Activated CD4-positive, alpha-beta memory T cell treated with anti-CD3 and anti-CD28 coated beads, Interleukin-2, amount 10 ng/mL, durations not matched to agents 7 days and 5 days (primary cell): ENCODE data around the gene OR2A7. TPM values are rescaled to one million over a fixed set of nuclear protein-coding genes. Genes with fewer than 3 reads are reported as not detected.
"Not testable (repeated sequence)": the region's sequence is repeated elsewhere in the genome, so short reads cannot be mapped to it uniquely, and the experiment has no call there.

ENCODE experiments used
- CTCF ChIA-PET: fragments of 350-600 bp; sonication (Branson Sonifier 250); formaldehyde crosslinking; loops from one replicate; lab custom pipeline; 2021; ENCODE audit warnings: antibody characterized with exemption, inconsistent platforms; lab: Charles Lee
- POLR2A ChIA-PET: fragments of 350-600 bp; sonication (Branson Sonifier 250); formaldehyde crosslinking; loops from one replicate; lab custom pipeline; 2021; ENCODE audit warnings: antibody characterized with exemption; lab: Charles Lee
- DNase-seq: peaks from one replicate; pipeline ENCODE4 v3.0.0-alpha.2; 2020
- H3K27ac Mint-ChIP-seq: one replicate; pipeline ENCODE4 v1.8.0; 2021; ENCODE audit warnings: mild to moderate bottlenecking, mixed read lengths
- H3K27me3 Mint-ChIP-seq: one replicate; pipeline ENCODE4 v1.8.0; 2021; ENCODE audit warnings: mixed read lengths
- H3K36me3 Mint-ChIP-seq: one replicate; pipeline ENCODE4 v1.8.0; 2021; ENCODE audit warnings: low read depth, mixed read lengths
- H3K4me1 Mint-ChIP-seq: one replicate; pipeline ENCODE4 v1.8.0; 2021; ENCODE audit warnings: mixed read lengths
- H3K4me3 Mint-ChIP-seq: one replicate; pipeline ENCODE4 v1.8.0; 2021; ENCODE audit warnings: mild to moderate bottlenecking, mixed read lengths
- H3K9me3 Mint-ChIP-seq: one replicate; pipeline ENCODE4 v1.8.0; 2021; ENCODE audit warnings: mixed read lengths
- total RNA-seq, 2 experiments: library from RNA; stranded (reverse); gene quantifications; one replicate each; pipeline ENCODE4 v1.2.3, GENCODE V29; 2021

The OR2A7 gene, protein sequence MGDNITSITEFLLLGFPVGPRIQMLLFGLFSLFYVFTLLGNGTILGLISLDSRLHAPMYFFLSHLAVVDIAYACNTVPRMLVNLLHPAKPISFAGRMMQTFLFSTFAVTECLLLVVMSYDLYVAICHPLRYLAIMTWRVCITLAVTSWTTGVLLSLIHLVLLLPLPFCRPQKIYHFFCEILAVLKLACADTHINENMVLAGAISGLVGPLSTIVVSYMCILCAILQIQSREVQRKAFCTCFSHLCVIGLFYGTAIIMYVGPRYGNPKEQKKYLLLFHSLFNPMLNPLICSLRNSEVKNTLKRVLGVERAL
- 1 to 10 TPM; 3.0 to 3.2 TPM for total RNA-seq

DNA sequence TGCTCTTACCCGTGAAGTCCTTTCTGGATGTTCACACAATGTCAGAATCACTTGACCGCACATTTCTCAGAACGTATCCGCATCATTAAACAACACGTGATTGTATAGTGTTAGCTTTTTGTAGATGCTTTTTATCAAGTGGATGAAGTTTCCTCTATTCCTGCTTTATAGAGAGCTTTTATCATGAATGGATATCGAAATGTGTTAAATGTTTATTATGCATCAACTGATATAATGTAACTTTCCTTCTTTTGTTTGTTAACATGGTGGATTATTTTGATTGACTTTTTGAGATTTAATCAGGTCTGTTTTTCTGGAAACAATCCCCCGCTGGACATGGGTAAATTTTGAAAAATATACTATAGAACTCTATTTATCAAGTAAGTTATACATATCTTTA is at the start of gene OR2A7:
OR2A7 (minus strand) TSS at position 101 of the 400 bp plus-strand sequence. CDS start 5,164 bp downstream, outside the sequence.
- H3K4me3 Mint-ChIP-seq, DNase-seq, CTCF ChIA-PET, POLR2A ChIA-PET, H3K9me3 Mint-ChIP-seq, H3K27ac Mint-ChIP-seq, H3K36me3 Mint-ChIP-seq, H3K4me1 Mint-ChIP-seq, H3K27me3 Mint-ChIP-seq: not testable (repeated sequence)

DNA sequence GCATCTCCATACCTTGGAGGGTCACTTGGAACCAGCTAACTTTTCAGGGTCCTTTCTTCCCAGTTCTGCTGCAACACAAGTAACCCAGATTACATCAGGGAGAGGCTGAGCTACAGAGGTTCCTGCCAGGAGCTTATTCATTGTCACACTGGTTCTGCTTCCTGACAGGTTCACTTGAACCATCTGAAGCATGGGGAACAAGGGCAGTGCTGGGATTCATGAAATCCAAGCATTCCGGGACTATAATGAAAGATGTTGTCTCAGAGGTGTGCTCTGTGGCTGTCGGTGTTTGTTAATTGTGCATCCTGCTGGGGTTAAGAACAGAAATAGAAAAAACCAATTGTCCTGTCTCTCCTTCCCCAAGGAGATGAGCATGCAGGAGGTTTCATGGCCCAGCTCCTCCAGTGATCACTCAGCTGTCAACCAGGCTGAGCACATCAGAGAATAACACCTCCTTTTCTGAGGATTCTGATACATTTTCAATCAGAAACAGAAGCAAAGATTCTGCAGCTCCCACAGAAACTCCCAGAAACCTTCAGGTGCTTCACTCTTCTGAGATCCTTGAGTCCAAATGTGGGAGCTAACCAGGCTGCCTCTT is 47.4 kb upstream of the OR2A7 start, which contains the start of gene OR2A1:
OR2A1 (plus strand) TSS at position 548 of the 598 bp plus-strand sequence. CDS start 5,706 bp downstream, outside the sequence.
- H3K27me3 Mint-ChIP-seq, POLR2A ChIA-PET: not testable (repeated sequence)

DNA sequence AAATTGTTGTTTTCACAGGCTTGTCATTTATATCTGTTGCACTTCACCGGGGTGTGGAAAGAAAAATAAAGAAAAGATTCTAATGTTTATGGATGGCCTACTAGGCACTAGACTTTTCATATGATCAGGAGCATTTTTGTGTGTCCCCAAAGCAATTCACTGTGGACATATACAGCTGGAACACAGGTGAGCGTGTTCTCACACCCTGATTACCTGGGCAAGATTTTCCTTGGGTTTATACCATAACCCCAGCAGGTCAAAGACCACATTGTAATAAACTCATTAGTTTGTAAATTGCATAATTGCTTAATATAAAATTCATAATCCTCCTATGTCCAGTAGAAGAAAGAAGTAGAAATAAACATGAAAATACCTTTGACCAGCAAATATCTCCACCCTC is 46.6 kb upstream of the OR2A7 start:
- not testable (repeated sequence) for H3K27ac Mint-ChIP-seq, H3K27me3 Mint-ChIP-seq

More for the DNA sequence above, 47.4 kb upstream of the OR2A7 start, which contains the start of gene OR2A1:
- H3K27ac Mint-ChIP-seq, DNase-seq, H3K9me3 Mint-ChIP-seq, CTCF ChIA-PET, H3K4me1 Mint-ChIP-seq, H3K36me3 Mint-ChIP-seq, H3K4me3 Mint-ChIP-seq: not testable (repeated sequence)

GRCh38 chr7:144309702-144310101 is 45.1 kb upstream of the OR2A7 start:
- H3K4me1 Mint-ChIP-seq, CTCF ChIA-PET, POLR2A ChIA-PET, H3K4me3 Mint-ChIP-seq, H3K27me3 Mint-ChIP-seq, DNase-seq, H3K36me3 Mint-ChIP-seq, H3K27ac Mint-ChIP-seq, H3K9me3 Mint-ChIP-seq: not testable (repeated sequence)

More for the DNA sequence above, 46.6 kb upstream of the OR2A7 start:
- H3K4me1 Mint-ChIP-seq, H3K9me3 Mint-ChIP-seq, DNase-seq, POLR2A ChIA-PET, H3K4me3 Mint-ChIP-seq, H3K36me3 Mint-ChIP-seq, CTCF ChIA-PET: not testable (repeated sequence)

DNA sequence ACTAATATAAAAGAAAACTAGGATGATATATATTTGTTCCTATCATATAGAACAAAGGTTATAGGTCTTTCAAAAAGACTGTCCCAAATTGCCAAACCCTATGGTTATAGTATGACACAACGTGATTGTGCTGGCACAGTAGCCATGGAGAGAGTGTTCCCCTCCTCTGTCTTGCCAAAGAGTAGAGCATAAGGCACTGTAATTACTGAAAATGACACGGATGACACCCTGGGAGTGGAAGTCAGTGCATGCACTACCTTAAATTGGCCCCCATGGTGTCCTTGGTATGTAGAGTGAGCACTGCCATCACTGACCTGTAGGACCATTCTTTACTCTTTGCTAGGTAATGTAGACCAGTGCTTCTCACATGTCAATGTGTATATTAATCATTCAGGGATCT is 40.6 kb upstream of the OR2A7 start:
- H3K4me1 Mint-ChIP-seq, POLR2A ChIA-PET, DNase-seq, H3K9me3 Mint-ChIP-seq, CTCF ChIA-PET, H3K27ac Mint-ChIP-seq, H3K4me3 Mint-ChIP-seq, H3K36me3 Mint-ChIP-seq, H3K27me3 Mint-ChIP-seq: not testable (repeated sequence)

- H3K27ac Mint-ChIP-seq, H3K27me3 Mint-ChIP-seq, H3K36me3 Mint-ChIP-seq, H3K4me3 Mint-ChIP-seq, H3K4me1 Mint-ChIP-seq, CTCF ChIA-PET, H3K9me3 Mint-ChIP-seq, DNase-seq, POLR2A ChIA-PET: not testable (repeated sequence)
Measured at GRCh38 chr7:144303607-144304006, 39.0 kb upstream of the OR2A7 start.

GRCh38 chr7:144302578-144303303 is 38.1 kb upstream of the OR2A7 start:
- DNase-seq, H3K9me3 Mint-ChIP-seq, H3K4me1 Mint-ChIP-seq, H3K27me3 Mint-ChIP-seq, H3K36me3 Mint-ChIP-seq, POLR2A ChIA-PET, H3K27ac Mint-ChIP-seq, CTCF ChIA-PET, H3K4me3 Mint-ChIP-seq: not testable (repeated sequence)

- H3K27ac Mint-ChIP-seq, H3K27me3 Mint-ChIP-seq, CTCF ChIA-PET, H3K4me3 Mint-ChIP-seq, H3K4me1 Mint-ChIP-seq, POLR2A ChIA-PET, H3K36me3 Mint-ChIP-seq, H3K9me3 Mint-ChIP-seq: not testable (repeated sequence)
- DNase-seq, result peak; percentile 26
Measured at GRCh38 chr7:144293794-144294499, 29.4 kb upstream of the OR2A7 start.

DNA sequence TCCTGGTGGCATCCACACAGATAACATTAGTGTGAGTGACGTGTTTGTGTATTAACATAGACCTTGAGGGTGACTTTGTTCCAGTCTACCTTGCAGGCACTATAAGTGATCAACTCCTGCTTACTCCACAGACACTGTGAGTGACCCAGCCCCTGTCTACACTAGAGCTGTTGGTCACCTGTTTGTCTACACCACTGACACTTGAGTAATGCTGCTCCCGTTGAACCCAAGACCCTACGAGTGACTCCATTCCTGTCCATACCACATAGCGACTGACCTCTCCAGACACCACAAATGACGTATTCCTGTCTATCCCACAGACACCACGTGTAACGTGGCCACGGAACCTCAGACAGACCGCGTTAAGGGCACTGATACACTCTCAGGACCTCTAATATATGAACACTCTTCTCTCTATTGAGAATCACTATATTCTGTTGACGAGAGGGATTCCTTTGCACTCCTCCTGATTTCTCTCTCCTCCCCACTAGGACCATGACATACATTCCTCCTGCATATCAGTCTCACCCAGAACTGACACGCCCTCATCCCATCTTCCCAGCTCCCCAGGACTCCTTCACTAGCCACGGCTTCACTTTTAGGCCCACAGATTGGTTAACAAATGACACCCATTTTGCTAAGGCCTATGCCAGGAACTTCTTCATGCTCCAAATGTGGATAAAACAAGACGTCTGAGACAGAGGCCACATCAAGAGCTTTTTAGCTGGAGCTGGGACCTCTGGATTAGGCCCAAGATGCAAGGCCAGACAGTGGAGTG is 28.0 kb upstream of the OR2A7 start:
- POLR2A ChIA-PET, H3K9me3 Mint-ChIP-seq, H3K4me3 Mint-ChIP-seq: not testable (repeated sequence)

DNA sequence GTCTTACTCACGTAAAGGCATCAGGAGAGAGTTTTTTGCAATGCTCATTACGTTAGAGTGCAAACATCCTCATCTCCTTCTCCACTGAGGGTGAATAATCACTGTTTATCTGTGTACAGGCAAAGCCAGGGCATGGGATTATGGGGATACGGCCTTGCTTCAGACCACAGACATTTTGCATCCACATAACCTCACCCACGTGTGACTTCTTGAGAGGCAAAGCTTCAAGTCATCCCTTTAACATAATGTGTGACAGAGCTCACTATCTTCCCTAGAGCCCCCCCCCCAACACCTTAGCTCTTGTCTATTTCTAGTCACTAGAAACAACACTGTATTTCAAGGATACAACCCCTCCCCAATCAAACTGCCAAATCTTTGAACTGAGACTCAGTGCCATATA is 27.0 kb upstream of the OR2A7 start:
- POLR2A ChIA-PET, H3K4me3 Mint-ChIP-seq, H3K36me3 Mint-ChIP-seq, DNase-seq, H3K27ac Mint-ChIP-seq, CTCF ChIA-PET, H3K27me3 Mint-ChIP-seq, H3K9me3 Mint-ChIP-seq, H3K4me1 Mint-ChIP-seq: not testable (repeated sequence)

More for the DNA sequence above, 28.0 kb upstream of the OR2A7 start:
- H3K27me3 Mint-ChIP-seq, H3K4me1 Mint-ChIP-seq, CTCF ChIA-PET, H3K27ac Mint-ChIP-seq, DNase-seq, H3K36me3 Mint-ChIP-seq: not testable (repeated sequence)

- H3K4me1 Mint-ChIP-seq, H3K36me3 Mint-ChIP-seq, H3K9me3 Mint-ChIP-seq, DNase-seq, POLR2A ChIA-PET, H3K27me3 Mint-ChIP-seq, CTCF ChIA-PET, H3K27ac Mint-ChIP-seq, H3K4me3 Mint-ChIP-seq: not testable (repeated sequence)
Measured at GRCh38 chr7:144287171-144287784, 22.7 kb upstream of the OR2A7 start.

GRCh38 chr7:144283716-144284115 is 19.1 kb upstream of the OR2A7 start:
- H3K27me3 Mint-ChIP-seq, H3K4me3 Mint-ChIP-seq, DNase-seq, POLR2A ChIA-PET, H3K4me1 Mint-ChIP-seq, H3K36me3 Mint-ChIP-seq, H3K9me3 Mint-ChIP-seq, CTCF ChIA-PET, H3K27ac Mint-ChIP-seq: not testable (repeated sequence)
